GM23338 (cell line): ENCODE measurements around the gene TECPR2. TPM values are rescaled to one million over a fixed set of nuclear protein-coding genes. Genes with fewer than 3 reads are reported as not detected.

Source experiments
- ATAC-seq: fragments of 200-7000 bp; cut with Tn5 transposase; 3 replicates; pipeline ENCODE4 v1.9.1; 2020
- DNase-seq: peaks from one replicate; pipeline ENCODE4 v3.0.0-alpha.2; 2015; ENCODE audit warnings: low spot score
- H2AFZ ChIP-seq: fragments of 200-600 bp; sonication (generic); 2 replicates; pipeline ENCODE4 v1.8.0; 2016; ENCODE audit warnings: antibody characterized with exemption, mild to moderate bottlenecking, moderate library complexity
- H3F3A ChIP-seq: fragments of 200-600 bp; sonication (generic); replicated peaks from 2 replicates; pipeline ENCODE4 v1.8.0; 2017; ENCODE audit warnings: antibody characterized with exemption, mixed run types, low read depth
- H3K27ac ChIP-seq: fragments of 200-600 bp; sonication (generic); 2 replicates; pipeline ENCODE4 v1.6.1; 2016; ENCODE audit warnings: low read depth
- H3K27me3 ChIP-seq: fragments of 200-600 bp; sonication (generic); 2 replicates; pipeline ENCODE4 v1.8.0; 2016; ENCODE audit warnings: mild to moderate bottlenecking, mixed run types, moderate library complexity; ENCODE audit not compliant: insufficient read depth
- H3K36me3 ChIP-seq: fragments of 200-600 bp; sonication (generic); 2 replicates; pipeline ENCODE4 v1.8.0; 2016; ENCODE audit warnings: mild to moderate bottlenecking; ENCODE audit not compliant: insufficient read depth
- H3K4me1 ChIP-seq: fragments of 200-600 bp; sonication (generic); 2 replicates; pipeline ENCODE4 v1.8.0; 2016; ENCODE audit warnings: mild to moderate bottlenecking, moderate library complexity; ENCODE audit not compliant: insufficient read depth
- H3K4me2 ChIP-seq: fragments of 200-600 bp; sonication (generic); 2 replicates; pipeline ENCODE4 v1.7.1; 2017; ENCODE audit warnings: mixed run types
- H3K4me3 ChIP-seq: fragments of 200-600 bp; sonication (generic); 2 replicates; pipeline ENCODE4 v1.6.1; 2016; ENCODE audit warnings: mixed run types
- H3K79me2 ChIP-seq: fragments of 200-600 bp; sonication (generic); replicated peaks from 2 replicates; pipeline ENCODE4 v1.8.0; 2017; ENCODE audit warnings: mild to moderate bottlenecking; ENCODE audit not compliant: insufficient read depth
- H3K9me2 ChIP-seq: fragments of 200-600 bp; sonication (generic); 2 replicates; pipeline ENCODE4 v1.8.0; 2017; ENCODE audit not compliant: insufficient read depth
- H4K20me1 ChIP-seq: fragments of 200-600 bp; sonication (generic); replicated peaks from 2 replicates; pipeline ENCODE4 v1.8.0; 2017; ENCODE audit warnings: mild to moderate bottlenecking; ENCODE audit not compliant: insufficient read depth
- H3K27ac Mint-ChIP-seq: 2 replicates; pipeline ENCODE4 v1.8.0; 2020; ENCODE audit warnings: inconsistent platforms, mild to moderate bottlenecking, moderate library complexity, mixed read lengths
- H3K27me3 Mint-ChIP-seq: 3 replicates; pipeline ENCODE4 v1.8.0; 2022; ENCODE audit warnings: low read depth, mild to moderate bottlenecking, moderate library complexity, mixed read lengths, inconsistent platforms; ENCODE audit not compliant: insufficient read depth, poor library complexity
- H3K36me3 Mint-ChIP-seq: 3 replicates; pipeline ENCODE4 v1.8.0; 2021; ENCODE audit warnings: low read depth, mild to moderate bottlenecking, inconsistent platforms, moderate library complexity, mixed read lengths
- H3K4me1 Mint-ChIP-seq: 3 replicates; pipeline ENCODE4 v1.8.0; 2020; ENCODE audit warnings: mild to moderate bottlenecking, inconsistent platforms, mixed read lengths
- H3K4me3 Mint-ChIP-seq: 3 replicates; pipeline ENCODE4 v1.8.0; 2021; ENCODE audit warnings: moderate library complexity, mild to moderate bottlenecking, inconsistent platforms, mixed read lengths
- H3K9me3 Mint-ChIP-seq: 3 replicates; pipeline ENCODE4 v1.8.0; 2020; ENCODE audit warnings: moderate library complexity, mild to moderate bottlenecking, inconsistent platforms, mixed read lengths
- CREB1 ChIP-seq: fragments of 250-450 bp; sonication (Bioruptor Pico); IDR thresholded peaks from 2 replicates; pipeline ENCODE4 v1.5.0; 2020; ENCODE audit warnings: low read depth, mild to moderate bottlenecking, moderate library complexity
- ETS1 ChIP-seq: IDR thresholded peaks from 2 replicates; pipeline ENCODE4 v1.6.1; 2016; ENCODE audit warnings: antibody characterized with exemption
- EZH2 ChIP-seq: fragments of 200-600 bp; sonication (generic); IDR thresholded peaks from one replicate; pipeline ENCODE4 v1.8.0; 2017; ENCODE audit warnings: antibody characterized with exemption, mild to moderate bottlenecking, low read depth; ENCODE audit not compliant: unreplicated experiment
- EZH2phosphoT487 ChIP-seq: fragments of 200-600 bp; sonication (generic); IDR thresholded peaks from one replicate; pipeline ENCODE4 v1.8.1; 2018; ENCODE audit warnings: antibody characterized with exemption; ENCODE audit not compliant: unreplicated experiment
- JUNB ChIP-seq: IDR thresholded peaks from one replicate; pipeline ENCODE4 v1.6.1; 2016; ENCODE audit warnings: antibody characterized with exemption; ENCODE audit not compliant: unreplicated experiment
- NANOG ChIP-seq: IDR thresholded peaks from 2 replicates; pipeline ENCODE4 v1.6.1; 2016; ENCODE audit warnings: antibody characterized with exemption, borderline replicate concordance
- POLR2AphosphoS5 ChIP-seq: IDR thresholded peaks from 2 replicates; pipeline ENCODE4 v1.6.1; 2016; ENCODE audit warnings: antibody characterized with exemption, low read depth
- STAT1 ChIP-seq: IDR thresholded peaks from one replicate; pipeline ENCODE4 v1.6.1; 2016; ENCODE audit warnings: antibody characterized with exemption; ENCODE audit not compliant: unreplicated experiment
- ZNF114 ChIP-seq: fragments of 250-450 bp; sonication (Bioruptor Pico); IDR thresholded peaks from 2 replicates; pipeline ENCODE4 v1.5.0; 2020; ENCODE audit warnings: mild to moderate bottlenecking, moderate library complexity
- ZNF331 ChIP-seq: fragments of 250-450 bp; sonication (Bioruptor Pico); IDR thresholded peaks from 2 replicates; pipeline ENCODE4 v1.5.0; 2020; ENCODE audit warnings: low read depth, mild to moderate bottlenecking, moderate library complexity
- ZNF462 ChIP-seq: fragments of 250-450 bp; sonication (Bioruptor Pico); IDR thresholded peaks from 2 replicates; pipeline ENCODE4 v1.5.0; 2020; ENCODE audit warnings: mild to moderate bottlenecking, moderate library complexity
- polyA plus RNA-seq: library from polyadenylated mRNA; unstranded; fragments of >200 nt; fragmentation: Nextera tagmentation; extraction: Ambion mirVana; gene quantifications from 2 replicates; pipeline ENCODE4 v1.2.1, GENCODE V29; 2016
- total RNA-seq: library from RNA; depleted of rRNA; stranded (reverse); fragments of >200 nt; shearing (Covaris generic); gene quantifications from 2 replicates; pipeline ENCODE4 v1.2.3, GENCODE V29; 2014
- TF ChIP-seq, protein P1 (sequence below): IDR thresholded peaks from one replicate; pipeline ENCODE4 v1.6.1; 2018; ENCODE audit warnings: antibody characterized with exemption; ENCODE audit not compliant: unreplicated experiment
- TF ChIP-seq, protein P2 (sequence below), 2 experiments: fragments of 200-600 bp in 1 of 2; sonication (generic) in 1 of 2; conservative IDR thresholded peaks; 2 replicates each; pipeline versions ENCODE4 v1.5.1 to v1.6.1; 2016 to 2017; ENCODE audit warnings: antibody characterized with exemption in 2 of 2, low read depth in 2 of 2, mild to moderate bottlenecking in 2 of 2, moderate library complexity in 1 of 2

TECPR2 gene
- total and polyA plus RNA-seq, 2 experiments from 2014 or later, result 4.8 to 20.5 TPM

GRCh38 chr14:102374264-102374663 lies 11.5 kb downstream of the TECPR2 start:
- Histone ChIP-seq H3K79me2 (0 out of 2 replicates have a peak, but pooled peaks cover 4% of the 10 kb centered on the region), H3K4me1 (no peaks in the 10 kb centered on the region), H3K4me2 (no peak overlapping the region), H4K20me1 (peaks cover 5% of the 10 kb centered on the region; the same call in 1 of the 2 replicates), H3K27me3 (no peaks in the 10 kb centered on the region), H3K4me3 (no peak overlapping the region), H3K9me2 (no peaks in the 10 kb centered on the region), H2AFZ (no peak overlapping the region), H3F3A (no peaks in the 10 kb centered on the region), H3K27ac (no peak overlapping the region), H3K36me3 (0 out of 2 replicates have a peak, but pooled peaks cover 3% of the 10 kb centered on the region)
- no peak for TF ChIP-seq ZNF114
- TF ChIP-seq POLR2AphosphoS5, result no peak
- no peak for TF ChIP-seq ETS1
- TF ChIP-seq, protein P1, sequence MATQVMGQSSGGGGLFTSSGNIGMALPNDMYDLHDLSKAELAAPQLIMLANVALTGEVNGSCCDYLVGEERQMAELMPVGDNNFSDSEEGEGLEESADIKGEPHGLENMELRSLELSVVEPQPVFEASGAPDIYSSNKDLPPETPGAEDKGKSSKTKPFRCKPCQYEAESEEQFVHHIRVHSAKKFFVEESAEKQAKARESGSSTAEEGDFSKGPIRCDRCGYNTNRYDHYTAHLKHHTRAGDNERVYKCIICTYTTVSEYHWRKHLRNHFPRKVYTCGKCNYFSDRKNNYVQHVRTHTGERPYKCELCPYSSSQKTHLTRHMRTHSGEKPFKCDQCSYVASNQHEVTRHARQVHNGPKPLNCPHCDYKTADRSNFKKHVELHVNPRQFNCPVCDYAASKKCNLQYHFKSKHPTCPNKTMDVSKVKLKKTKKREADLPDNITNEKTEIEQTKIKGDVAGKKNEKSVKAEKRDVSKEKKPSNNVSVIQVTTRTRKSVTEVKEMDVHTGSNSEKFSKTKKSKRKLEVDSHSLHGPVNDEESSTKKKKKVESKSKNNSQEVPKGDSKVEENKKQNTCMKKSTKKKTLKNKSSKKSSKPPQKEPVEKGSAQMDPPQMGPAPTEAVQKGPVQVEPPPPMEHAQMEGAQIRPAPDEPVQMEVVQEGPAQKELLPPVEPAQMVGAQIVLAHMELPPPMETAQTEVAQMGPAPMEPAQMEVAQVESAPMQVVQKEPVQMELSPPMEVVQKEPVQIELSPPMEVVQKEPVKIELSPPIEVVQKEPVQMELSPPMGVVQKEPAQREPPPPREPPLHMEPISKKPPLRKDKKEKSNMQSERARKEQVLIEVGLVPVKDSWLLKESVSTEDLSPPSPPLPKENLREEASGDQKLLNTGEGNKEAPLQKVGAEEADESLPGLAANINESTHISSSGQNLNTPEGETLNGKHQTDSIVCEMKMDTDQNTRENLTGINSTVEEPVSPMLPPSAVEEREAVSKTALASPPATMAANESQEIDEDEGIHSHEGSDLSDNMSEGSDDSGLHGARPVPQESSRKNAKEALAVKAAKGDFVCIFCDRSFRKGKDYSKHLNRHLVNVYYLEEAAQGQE, result no peak
- TF ChIP-seq EZH2phosphoT487, result no peak
- TF ChIP-seq STAT1, result no peak
- no peak for TF ChIP-seq JUNB
- TF ChIP-seq ZNF331 (CRISPR knock-in tag), result no peak
- TF ChIP-seq, protein P2, sequence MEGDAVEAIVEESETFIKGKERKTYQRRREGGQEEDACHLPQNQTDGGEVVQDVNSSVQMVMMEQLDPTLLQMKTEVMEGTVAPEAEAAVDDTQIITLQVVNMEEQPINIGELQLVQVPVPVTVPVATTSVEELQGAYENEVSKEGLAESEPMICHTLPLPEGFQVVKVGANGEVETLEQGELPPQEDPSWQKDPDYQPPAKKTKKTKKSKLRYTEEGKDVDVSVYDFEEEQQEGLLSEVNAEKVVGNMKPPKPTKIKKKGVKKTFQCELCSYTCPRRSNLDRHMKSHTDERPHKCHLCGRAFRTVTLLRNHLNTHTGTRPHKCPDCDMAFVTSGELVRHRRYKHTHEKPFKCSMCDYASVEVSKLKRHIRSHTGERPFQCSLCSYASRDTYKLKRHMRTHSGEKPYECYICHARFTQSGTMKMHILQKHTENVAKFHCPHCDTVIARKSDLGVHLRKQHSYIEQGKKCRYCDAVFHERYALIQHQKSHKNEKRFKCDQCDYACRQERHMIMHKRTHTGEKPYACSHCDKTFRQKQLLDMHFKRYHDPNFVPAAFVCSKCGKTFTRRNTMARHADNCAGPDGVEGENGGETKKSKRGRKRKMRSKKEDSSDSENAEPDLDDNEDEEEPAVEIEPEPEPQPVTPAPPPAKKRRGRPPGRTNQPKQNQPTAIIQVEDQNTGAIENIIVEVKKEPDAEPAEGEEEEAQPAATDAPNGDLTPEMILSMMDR (conservative IDR thresholded peaks at IDR 0.05; ENCODE audit: low read depth in 2 of 2), result no peak
- no peak for TF ChIP-seq NANOG
- TF ChIP-seq ZNF462 (CRISPR knock-in tag), result no peak
- no peak for TF ChIP-seq CREB1
- TF ChIP-seq EZH2, result no peak
- ATAC-seq, result no peak
- peaks cover 5% of the 10 kb centered on the region; the same call in 2 of the 3 replicates for H3K4me1 Mint-ChIP-seq
- no peak for DNase-seq
- peaks cover 3% of the 10 kb centered on the region; the same call in 1 of the 3 replicates for H3K36me3 Mint-ChIP-seq
- peaks cover 4% of the 10 kb centered on the region for H3K27me3 Mint-ChIP-seq
- no peak overlapping the region for H3K4me3 Mint-ChIP-seq
- no peaks in the 10 kb centered on the region for H3K9me3 Mint-ChIP-seq
- no peak overlapping the region for H3K27ac Mint-ChIP-seq
